AG04449 (cell line): ENCODE results near the gene HDAC4.

ENCODE experiments used
- CTCF ChIA-PET: fragments of 350-600 bp; formaldehyde crosslinking; extraction: SDS; loops from one replicate; lab custom pipeline; 2021; ENCODE audit warnings: antibody characterized with exemption; lab: Yijun Ruan, JAX
- POLR2A ChIA-PET: fragments of 400-600, 350-600 bp; formaldehyde crosslinking; extraction: SDS; loops from one replicate; lab custom pipeline; 2020; ENCODE audit warnings: antibody characterized with exemption, inconsistent platforms; lab: Yijun Ruan, JAX
- DNase-seq: peaks from one replicate; pipeline ENCODE4 v3.0.0-alpha.2; 2010; ENCODE audit warnings: low read depth, low spot score
- H3K4me3 ChIP-seq: 2 replicates; pipeline ENCODE4 v1.5.1; 2011; ENCODE audit warnings: low read depth, mild to moderate bottlenecking, control low read depth, low read length
- CTCF ChIP-seq: IDR thresholded peaks from one replicate; pipeline ENCODE4 v1.5.1; 2011; ENCODE audit warnings: mild to moderate bottlenecking, moderate library complexity, low read length, control low read depth, inconsistent platforms; ENCODE audit not compliant: insufficient read depth; ENCODE audit errors: missing control alignments

Gene HDAC4

GRCh38 chr2:239095460-239096081, 305.2 kb downstream of the HDAC4 start:
- no peak for DNase-seq
- no peak overlapping the region for H3K4me3 ChIP-seq
- TF ChIP-seq CTCF = no peak
- POLR2A ChIA-PET = no interaction called here
- CTCF ChIA-PET = interaction anchor here (1.3 kb wide), 1 partner anchor 310 kb away, joined by 3 read pairs; no protein-coding TSS in a partner anchor

GRCh38 chr2:239094867-239095266, 306.0 kb downstream of the HDAC4 start:
- POLR2A ChIA-PET = no interaction called here
- CTCF ChIA-PET = interaction anchor here (4.0 kb wide), 1 partner anchor 12 kb away, joined by 14 read pairs; no protein-coding TSS in a partner anchor
- no peak for TF ChIP-seq CTCF
- H3K4me3 ChIP-seq = no peak overlapping the region
- no peak for DNase-seq

- CTCF ChIA-PET = interaction anchor here (4.0 kb wide), 1 partner anchor 13 kb away, joined by 14 read pairs; no protein-coding TSS in a partner anchor
- POLR2A ChIA-PET = no interaction called here
- no peak for DNase-seq
- no peak for TF ChIP-seq CTCF
- no peak overlapping the region for H3K4me3 ChIP-seq
These were observed 306.9 kb downstream of the HDAC4 start for GRCh38 chr2:239093952-239094351.

GRCh38 chr2:239093542-239093941, 307.3 kb downstream of the HDAC4 start:
- no peak overlapping the region for H3K4me3 ChIP-seq
- POLR2A ChIA-PET = no interaction called here
- no peak for TF ChIP-seq CTCF
- CTCF ChIA-PET = interaction anchor here (4.0 kb wide), 1 partner anchor 13 kb away, joined by 14 read pairs; no protein-coding TSS in a partner anchor
- no peak for DNase-seq

- POLR2A ChIA-PET = no interaction called here
- DNase-seq = no peak
- H3K4me3 ChIP-seq = no peak overlapping the region
- TF ChIP-seq CTCF = no peak
- CTCF ChIA-PET = interaction anchor here (4.0 kb wide), 1 partner anchor 14 kb away, joined by 14 read pairs; no protein-coding TSS in a partner anchor
These were observed 308.1 kb downstream of the HDAC4 start for GRCh38 chr2:239092571-239093294.

DNA sequence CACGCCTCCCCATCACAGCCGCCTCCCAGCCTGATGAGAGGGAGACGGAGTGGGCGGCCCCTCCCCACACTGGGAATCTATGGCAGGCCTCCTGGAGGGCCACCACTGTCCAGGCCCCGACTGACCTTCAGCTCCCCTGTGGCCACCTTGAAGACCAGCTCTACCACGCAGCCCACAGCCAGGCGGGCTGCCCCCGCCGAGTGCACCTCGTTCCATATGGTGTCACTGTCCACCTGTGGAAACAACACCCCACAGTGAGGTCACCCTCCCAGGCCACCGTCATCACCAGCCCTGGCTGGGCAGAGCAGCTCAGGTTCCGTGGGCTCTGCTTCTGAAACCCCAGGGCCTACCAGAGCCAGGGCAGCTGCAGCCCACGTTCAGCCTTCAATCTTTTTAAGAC, 310.9 kb downstream of the HDAC4 start:
- ChIA-PET CTCF (no interaction called here), POLR2A (no interaction called here)
- no peak for TF ChIP-seq CTCF
- H3K4me3 ChIP-seq = no peak overlapping the region
- DNase-seq = no peak
